SK-N-SH treated with all-trans-retinoic acid at 6 μM for 48 hours (cell line): ENCODE data around the gene PPP1R8.

ENCODE experiments used
- ATAC-seq: fragments of 200-7000 bp; cut with Tn5 transposase; 3 replicates; pipeline ENCODE4 v1.9.1; 2020; ENCODE audit warnings: mild to moderate bottlenecking, moderate library complexity
- ARNTL ChIP-seq: fragments of 450-650 bp; formaldehyde crosslinking; IDR thresholded peaks from 2 replicates; pipeline ENCODE4 v1.5.0; 2020; ENCODE audit warnings: low read depth, mild to moderate bottlenecking, moderate library complexity, borderline replicate concordance
- BACH2 ChIP-seq: fragments of 250-450 bp; sonication (Bioruptor Pico); IDR thresholded peaks from 2 replicates; pipeline ENCODE4 v1.9.0; 2021; ENCODE audit warnings: mild to moderate bottlenecking, borderline replicate concordance
- CSDC2 ChIP-seq: fragments of 250-450 bp; sonication (Bioruptor Pico); IDR thresholded peaks from 2 replicates; pipeline ENCODE4 v1.5.0; 2020; ENCODE audit warnings: mild to moderate bottlenecking, moderate library complexity
- ESRRG ChIP-seq: fragments of 250-450 bp; sonication (Bioruptor Pico); IDR thresholded peaks from 2 replicates; pipeline ENCODE4 v1.6.1; 2021; ENCODE audit warnings: mild to moderate bottlenecking
- ISL1 ChIP-seq: fragments of 250-450 bp; sonication (Bioruptor Pico); IDR thresholded peaks from 2 replicates; pipeline ENCODE4 v2.1.2; 2022; ENCODE audit warnings: mild to moderate bottlenecking, moderate library complexity
- OSR1 ChIP-seq: fragments of 250-450 bp; sonication (Bioruptor Pico); IDR thresholded peaks from 2 replicates; pipeline ENCODE4 v1.8.0; 2022; ENCODE audit warnings: moderate library complexity, mild to moderate bottlenecking, inconsistent platforms
- PPARA ChIP-seq: fragments of 250-450 bp; sonication (Bioruptor Pico); IDR thresholded peaks from 2 replicates; pipeline ENCODE4 v1.5.0; 2020; ENCODE audit warnings: mild to moderate bottlenecking, borderline replicate concordance
- RARB ChIP-seq: fragments of 250-450 bp; sonication (Bioruptor Pico); IDR thresholded peaks from 2 replicates; pipeline ENCODE4 v1.8.0; 2021; ENCODE audit warnings: mild to moderate bottlenecking, moderate library complexity
- SNAI2 ChIP-seq: fragments of 250-450 bp; sonication (Bioruptor Pico); IDR thresholded peaks from 2 replicates; pipeline ENCODE4 v1.5.0; 2020; ENCODE audit warnings: mild to moderate bottlenecking, moderate library complexity
- TCF4 ChIP-seq: fragments of 250-450 bp; sonication (Bioruptor Pico); IDR thresholded peaks from 2 replicates; pipeline ENCODE4 v1.8.0; 2021; ENCODE audit warnings: mild to moderate bottlenecking, moderate library complexity, borderline replicate concordance
- ZC3H10 ChIP-seq: fragments of 250-450 bp; sonication (Bioruptor Pico); IDR thresholded peaks from 2 replicates; pipeline ENCODE4 v1.5.1; 2021; ENCODE audit warnings: mild to moderate bottlenecking, moderate library complexity
- ZFP3 ChIP-seq: fragments of 250-450 bp; sonication (Bioruptor Pico); IDR thresholded peaks from 2 replicates; pipeline ENCODE4 v1.5.0; 2020; ENCODE audit warnings: mild to moderate bottlenecking, moderate library complexity
- ZFP30 ChIP-seq: fragments of 450-650 bp; formaldehyde crosslinking; IDR thresholded peaks from 2 replicates; pipeline ENCODE4 v1.5.0; 2022; ENCODE audit warnings: mild to moderate bottlenecking, moderate library complexity
- ZNF565 ChIP-seq: fragments of 450-650 bp; formaldehyde crosslinking; conservative IDR thresholded peaks from 2 replicates; pipeline ENCODE4 v1.5.0; 2020; ENCODE audit warnings: low read depth, mild to moderate bottlenecking, moderate library complexity
- ZNF70 ChIP-seq: fragments of 450-650 bp; formaldehyde crosslinking; IDR thresholded peaks from 2 replicates; pipeline ENCODE4 v1.5.0; 2020; ENCODE audit warnings: mild to moderate bottlenecking, moderate library complexity
- ZNF8 ChIP-seq: fragments of 450-650 bp; formaldehyde crosslinking; IDR thresholded peaks from 2 replicates; pipeline ENCODE4 v1.5.0; 2020; ENCODE audit warnings: mild to moderate bottlenecking, moderate library complexity
- TF ChIP-seq, protein P1 (sequence below): fragments of 250-450 bp; sonication (Bioruptor Pico); IDR thresholded peaks from 2 replicates; pipeline ENCODE4 v1.8.0; 2020; ENCODE audit warnings: mild to moderate bottlenecking, moderate library complexity, borderline replicate concordance
- TF ChIP-seq, protein P2 (sequence below): fragments of 250-450 bp; sonication (Bioruptor Pico); IDR thresholded peaks from 2 replicates; pipeline ENCODE4 v1.8.0; 2021; ENCODE audit warnings: low read depth, mild to moderate bottlenecking, moderate library complexity, borderline replicate concordance
- TF ChIP-seq, protein P3 (sequence below): fragments of 250-450 bp; sonication (Bioruptor Pico); IDR thresholded peaks from 2 replicates; pipeline ENCODE4 v1.5.0; 2020; ENCODE audit warnings: mild to moderate bottlenecking, moderate library complexity
- TF ChIP-seq, protein P4 (sequence below): fragments of 250-450 bp; sonication (Bioruptor Pico); IDR thresholded peaks from 2 replicates; pipeline ENCODE4 v1.5.1; 2021; ENCODE audit warnings: mild to moderate bottlenecking, moderate library complexity
- TF ChIP-seq, protein P5 (sequence below): fragments of 250-450 bp; sonication (Bioruptor Pico); IDR thresholded peaks from 2 replicates; pipeline ENCODE4 v1.5.1; 2020; ENCODE audit warnings: low read depth, mild to moderate bottlenecking, moderate library complexity

Gene PPP1R8

DNA sequence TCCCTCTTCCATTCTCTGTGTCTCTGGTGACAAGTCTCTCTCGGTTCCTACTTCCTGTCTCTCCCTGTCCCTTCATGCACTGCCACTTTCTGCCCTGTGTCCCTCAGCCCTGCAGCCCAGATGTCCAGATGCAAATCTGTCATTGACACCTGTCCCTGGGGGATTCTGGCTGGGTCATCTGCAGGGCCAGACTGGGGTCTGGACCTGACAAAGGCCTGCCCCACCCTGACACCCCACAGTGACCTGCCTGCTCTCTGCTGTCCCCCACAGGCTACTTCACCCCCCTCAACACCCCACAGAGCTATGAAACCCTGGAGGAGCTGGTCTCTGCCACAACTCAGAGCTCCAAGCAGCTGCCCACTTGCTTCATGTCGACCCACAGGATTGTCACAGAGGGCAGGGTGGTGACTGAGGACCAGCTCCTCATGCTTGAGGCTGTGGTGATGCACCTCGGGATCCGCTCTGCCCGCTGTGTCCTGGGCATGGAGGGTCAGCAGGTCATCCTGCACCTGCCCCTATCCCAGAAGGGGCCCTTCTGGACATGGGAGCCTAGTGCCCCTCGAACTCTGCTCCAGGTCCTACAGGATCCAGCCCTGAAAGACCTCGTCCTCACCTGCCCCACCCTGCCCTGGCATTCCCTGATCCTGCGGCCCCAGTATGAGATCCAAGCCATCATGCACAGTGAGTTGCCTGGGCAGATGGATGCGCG, 48.9 kb downstream of the PPP1R8 start:
- ATAC-seq: no peak
- TF ChIP-seq ZC3H10 (no peak), TCF4 (CRISPR knock-in tag) (peak; percentile 41; the same call in 1 of the 2 replicates), OSR1 (CRISPR knock-in tag) (no peak), ZFP30 (CRISPR knock-in tag) (no peak)
- TF ChIP-seq, protein P1, sequence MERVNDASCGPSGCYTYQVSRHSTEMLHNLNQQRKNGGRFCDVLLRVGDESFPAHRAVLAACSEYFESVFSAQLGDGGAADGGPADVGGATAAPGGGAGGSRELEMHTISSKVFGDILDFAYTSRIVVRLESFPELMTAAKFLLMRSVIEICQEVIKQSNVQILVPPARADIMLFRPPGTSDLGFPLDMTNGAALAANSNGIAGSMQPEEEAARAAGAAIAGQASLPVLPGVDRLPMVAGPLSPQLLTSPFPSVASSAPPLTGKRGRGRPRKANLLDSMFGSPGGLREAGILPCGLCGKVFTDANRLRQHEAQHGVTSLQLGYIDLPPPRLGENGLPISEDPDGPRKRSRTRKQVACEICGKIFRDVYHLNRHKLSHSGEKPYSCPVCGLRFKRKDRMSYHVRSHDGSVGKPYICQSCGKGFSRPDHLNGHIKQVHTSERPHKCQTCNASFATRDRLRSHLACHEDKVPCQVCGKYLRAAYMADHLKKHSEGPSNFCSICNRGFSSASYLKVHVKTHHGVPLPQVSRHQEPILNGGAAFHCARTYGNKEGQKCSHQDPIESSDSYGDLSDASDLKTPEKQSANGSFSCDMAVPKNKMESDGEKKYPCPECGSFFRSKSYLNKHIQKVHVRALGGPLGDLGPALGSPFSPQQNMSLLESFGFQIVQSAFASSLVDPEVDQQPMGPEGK: no peak

DNA sequence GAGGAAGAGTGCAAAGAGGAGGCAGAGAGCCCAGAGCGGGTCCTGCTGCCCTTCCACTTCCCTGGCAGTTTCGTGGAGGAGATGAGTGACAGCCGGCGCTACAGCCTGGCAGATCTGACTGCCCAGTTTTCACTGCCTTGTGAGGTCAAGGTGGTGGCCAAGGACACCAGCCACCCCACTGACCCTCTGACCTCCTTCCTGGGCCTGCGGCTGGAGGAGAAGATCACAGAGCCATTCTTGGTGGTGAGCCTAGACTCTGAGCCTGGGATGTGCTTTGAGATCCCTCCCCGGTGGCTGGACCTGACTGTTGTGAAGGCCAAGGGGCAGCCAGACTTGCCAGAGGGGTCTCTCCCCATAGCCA, 51.9 kb downstream of the PPP1R8 start:
- TF ChIP-seq RARB (CRISPR knock-in tag) (no peak), ESRRG (CRISPR knock-in tag) (no peak), OSR1 (CRISPR knock-in tag) (no peak)
- TF ChIP-seq, protein P2, sequence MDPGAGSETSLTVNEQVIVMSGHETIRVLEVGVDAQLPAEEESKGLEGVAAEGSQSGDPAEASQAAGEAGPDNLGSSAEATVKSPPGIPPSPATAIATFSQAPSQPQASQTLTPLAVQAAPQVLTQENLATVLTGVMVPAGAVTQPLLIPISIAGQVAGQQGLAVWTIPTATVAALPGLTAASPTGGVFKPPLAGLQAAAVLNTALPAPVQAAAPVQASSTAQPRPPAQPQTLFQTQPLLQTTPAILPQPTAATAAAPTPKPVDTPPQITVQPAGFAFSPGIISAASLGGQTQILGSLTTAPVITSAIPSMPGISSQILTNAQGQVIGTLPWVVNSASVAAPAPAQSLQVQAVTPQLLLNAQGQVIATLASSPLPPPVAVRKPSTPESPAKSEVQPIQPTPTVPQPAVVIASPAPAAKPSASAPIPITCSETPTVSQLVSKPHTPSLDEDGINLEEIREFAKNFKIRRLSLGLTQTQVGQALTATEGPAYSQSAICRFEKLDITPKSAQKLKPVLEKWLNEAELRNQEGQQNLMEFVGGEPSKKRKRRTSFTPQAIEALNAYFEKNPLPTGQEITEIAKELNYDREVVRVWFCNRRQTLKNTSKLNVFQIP (CRISPR knock-in tag): no peak
- TF ChIP-seq, all 23 proteins: peak for 0
- no peak for ATAC-seq

DNA sequence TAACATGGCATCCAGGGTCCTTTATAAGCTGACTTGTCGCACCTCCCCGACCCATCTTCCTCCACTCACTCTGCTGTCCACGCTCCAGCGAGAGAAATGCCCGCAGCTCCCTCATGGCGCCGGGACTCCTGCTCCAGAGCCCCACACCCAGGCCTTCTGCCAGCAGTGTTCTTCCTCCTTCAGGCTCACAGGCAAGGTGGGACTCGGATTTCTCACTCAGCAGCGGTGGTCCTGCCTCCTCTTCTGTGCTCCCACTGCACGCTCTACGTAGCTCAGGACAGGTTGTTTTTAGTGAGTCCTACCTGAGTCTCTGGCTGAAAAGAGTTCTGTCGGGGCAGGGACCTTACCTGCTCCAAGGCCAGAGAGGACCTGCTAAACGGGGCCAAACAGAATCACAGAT, 53.0 kb downstream of the PPP1R8 start:
- TF ChIP-seq ZFP3 (CRISPR knock-in tag): no peak
- no peak for TF ChIP-seq SNAI2 (CRISPR knock-in tag)
- TF ChIP-seq ARNTL (CRISPR knock-in tag): no peak
- TF ChIP-seq ZFP30 (CRISPR knock-in tag): no peak
- TF ChIP-seq ZNF70 (CRISPR knock-in tag): no peak
- TF ChIP-seq PPARA: no peak
- TF ChIP-seq ZNF565 (CRISPR knock-in tag): no peak
- no peak for TF ChIP-seq ZC3H10
- TF ChIP-seq ISL1 (CRISPR knock-in tag): no peak
- ATAC-seq: no peak

DNA sequence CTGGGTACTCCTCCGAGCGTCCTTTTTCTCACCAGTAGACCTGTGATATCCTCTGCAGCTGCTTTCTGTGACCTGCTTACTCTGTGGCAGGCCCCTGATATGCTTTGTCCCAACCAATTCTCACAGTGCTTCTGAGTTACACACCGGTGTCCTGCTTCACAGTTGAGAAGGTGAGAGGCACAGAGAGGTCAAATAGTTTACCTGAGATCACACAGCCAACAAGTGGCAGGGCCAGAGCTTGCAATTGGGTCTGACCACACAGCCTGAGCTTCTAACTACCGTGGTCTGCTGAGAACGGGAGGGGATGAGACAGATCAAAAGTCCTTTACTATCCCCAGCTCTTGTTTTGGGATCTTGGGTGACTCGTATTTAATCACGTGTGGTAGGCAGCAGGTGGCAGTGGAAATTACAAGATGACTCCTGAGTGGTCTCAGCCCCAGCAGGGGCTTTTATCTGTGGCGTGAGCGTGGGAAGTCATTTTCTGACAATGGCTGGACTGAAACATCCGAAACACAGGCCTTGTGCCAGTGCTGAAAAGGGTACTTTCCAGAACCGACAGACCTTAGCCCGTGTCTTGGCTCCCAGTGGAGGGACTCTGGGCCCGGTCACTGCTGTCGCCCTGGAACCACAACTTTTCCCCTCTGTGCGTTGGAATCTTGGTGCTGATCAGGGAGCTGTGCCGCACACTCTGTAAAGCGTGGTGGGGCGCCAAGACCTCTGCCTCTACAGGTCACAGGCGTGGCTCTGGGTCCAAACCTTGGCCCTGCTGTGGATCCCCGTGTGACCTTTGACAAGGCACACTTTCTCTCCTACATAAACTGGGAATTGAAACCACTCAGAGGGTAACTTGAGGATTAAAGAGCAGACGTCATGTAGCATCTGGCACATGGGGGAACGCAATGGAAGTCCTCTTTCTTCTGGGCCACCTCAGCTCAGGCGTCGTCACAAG, 53.7 kb downstream of the PPP1R8 start:
- no peak for ATAC-seq
- TF ChIP-seq ZC3H10 (no peak), BACH2 (CRISPR knock-in tag) (no peak), SNAI2 (CRISPR knock-in tag) (no peak)

DNA sequence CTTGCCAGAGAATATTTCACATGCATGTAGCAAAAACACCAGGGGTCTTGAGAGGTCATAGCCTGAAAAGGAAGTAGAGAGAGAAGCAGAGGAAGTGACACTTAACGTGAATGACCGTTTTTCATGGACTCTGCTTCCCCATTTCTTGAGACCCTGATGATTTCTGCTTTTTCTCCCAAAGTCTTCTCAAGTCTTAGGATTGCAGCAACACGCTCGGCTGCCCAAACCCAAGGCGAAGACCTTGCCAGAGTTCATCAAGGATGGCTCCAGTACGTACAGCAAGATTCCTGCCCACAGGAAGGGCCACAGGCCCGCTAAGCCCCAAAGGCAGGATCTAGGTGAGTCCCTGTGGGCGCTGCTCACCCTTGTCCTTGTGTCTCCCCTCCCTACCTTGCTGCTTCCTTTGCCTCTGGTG, 54.5 kb downstream of the PPP1R8 start:
- ATAC-seq: no peak
- TF ChIP-seq CSDC2 (CRISPR knock-in tag) (no peak), ZNF8 (CRISPR knock-in tag) (no peak), ISL1 (CRISPR knock-in tag) (no peak), SNAI2 (CRISPR knock-in tag) (no peak), PPARA (no peak), BACH2 (CRISPR knock-in tag) (no peak), TCF4 (CRISPR knock-in tag) (no peak), OSR1 (CRISPR knock-in tag) (no peak), ARNTL (CRISPR knock-in tag) (no peak), RARB (CRISPR knock-in tag) (no peak), ZNF70 (CRISPR knock-in tag) (no peak)
- TF ChIP-seq, protein P3, sequence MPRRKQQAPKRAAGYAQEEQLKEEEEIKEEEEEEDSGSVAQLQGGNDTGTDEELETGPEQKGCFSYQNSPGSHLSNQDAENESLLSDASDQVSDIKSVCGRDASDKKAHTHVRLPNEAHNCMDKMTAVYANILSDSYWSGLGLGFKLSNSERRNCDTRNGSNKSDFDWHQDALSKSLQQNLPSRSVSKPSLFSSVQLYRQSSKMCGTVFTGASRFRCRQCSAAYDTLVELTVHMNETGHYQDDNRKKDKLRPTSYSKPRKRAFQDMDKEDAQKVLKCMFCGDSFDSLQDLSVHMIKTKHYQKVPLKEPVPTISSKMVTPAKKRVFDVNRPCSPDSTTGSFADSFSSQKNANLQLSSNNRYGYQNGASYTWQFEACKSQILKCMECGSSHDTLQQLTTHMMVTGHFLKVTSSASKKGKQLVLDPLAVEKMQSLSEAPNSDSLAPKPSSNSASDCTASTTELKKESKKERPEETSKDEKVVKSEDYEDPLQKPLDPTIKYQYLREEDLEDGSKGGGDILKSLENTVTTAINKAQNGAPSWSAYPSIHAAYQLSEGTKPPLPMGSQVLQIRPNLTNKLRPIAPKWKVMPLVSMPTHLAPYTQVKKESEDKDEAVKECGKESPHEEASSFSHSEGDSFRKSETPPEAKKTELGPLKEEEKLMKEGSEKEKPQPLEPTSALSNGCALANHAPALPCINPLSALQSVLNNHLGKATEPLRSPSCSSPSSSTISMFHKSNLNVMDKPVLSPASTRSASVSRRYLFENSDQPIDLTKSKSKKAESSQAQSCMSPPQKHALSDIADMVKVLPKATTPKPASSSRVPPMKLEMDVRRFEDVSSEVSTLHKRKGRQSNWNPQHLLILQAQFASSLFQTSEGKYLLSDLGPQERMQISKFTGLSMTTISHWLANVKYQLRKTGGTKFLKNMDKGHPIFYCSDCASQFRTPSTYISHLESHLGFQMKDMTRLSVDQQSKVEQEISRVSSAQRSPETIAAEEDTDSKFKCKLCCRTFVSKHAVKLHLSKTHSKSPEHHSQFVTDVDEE (CRISPR knock-in tag): no peak
- TF ChIP-seq, protein P1: no peak
- TF ChIP-seq, protein P4, sequence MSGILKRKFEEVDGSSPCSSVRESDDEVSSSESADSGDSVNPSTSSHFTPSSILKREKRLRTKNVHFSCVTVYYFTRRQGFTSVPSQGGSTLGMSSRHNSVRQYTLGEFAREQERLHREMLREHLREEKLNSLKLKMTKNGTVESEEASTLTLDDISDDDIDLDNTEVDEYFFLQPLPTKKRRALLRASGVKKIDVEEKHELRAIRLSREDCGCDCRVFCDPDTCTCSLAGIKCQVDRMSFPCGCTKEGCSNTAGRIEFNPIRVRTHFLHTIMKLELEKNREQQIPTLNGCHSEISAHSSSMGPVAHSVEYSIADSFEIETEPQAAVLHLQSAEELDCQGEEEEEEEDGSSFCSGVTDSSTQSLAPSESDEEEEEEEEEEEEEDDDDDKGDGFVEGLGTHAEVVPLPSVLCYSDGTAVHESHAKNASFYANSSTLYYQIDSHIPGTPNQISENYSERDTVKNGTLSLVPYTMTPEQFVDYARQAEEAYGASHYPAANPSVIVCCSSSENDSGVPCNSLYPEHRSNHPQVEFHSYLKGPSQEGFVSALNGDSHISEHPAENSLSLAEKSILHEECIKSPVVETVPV: no peak
- TF ChIP-seq, protein P5, sequence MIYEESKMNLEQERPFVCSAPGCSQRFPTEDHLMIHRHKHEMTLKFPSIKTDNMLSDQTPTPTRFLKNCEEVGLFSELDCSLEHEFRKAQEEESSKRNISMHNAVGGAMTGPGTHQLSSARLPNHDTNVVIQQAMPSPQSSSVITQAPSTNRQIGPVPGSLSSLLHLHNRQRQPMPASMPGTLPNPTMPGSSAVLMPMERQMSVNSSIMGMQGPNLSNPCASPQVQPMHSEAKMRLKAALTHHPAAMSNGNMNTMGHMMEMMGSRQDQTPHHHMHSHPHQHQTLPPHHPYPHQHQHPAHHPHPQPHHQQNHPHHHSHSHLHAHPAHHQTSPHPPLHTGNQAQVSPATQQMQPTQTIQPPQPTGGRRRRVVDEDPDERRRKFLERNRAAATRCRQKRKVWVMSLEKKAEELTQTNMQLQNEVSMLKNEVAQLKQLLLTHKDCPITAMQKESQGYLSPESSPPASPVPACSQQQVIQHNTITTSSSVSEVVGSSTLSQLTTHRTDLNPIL (CRISPR knock-in tag): no peak
- TF ChIP-seq, all 23 proteins: peak for 0
